ENCODE results near the gene SLC4A1.

Gene SLC4A1

GRCh38 chr17:44267818-44268490 is at the start of gene SLC4A1:
TSS of gene SLC4A1 (minus strand) at chr17:44268135. CDS start at chr17:44262866, 5,269 bp downstream.
- DNase-seq = no peak

GRCh38 chr17:44317545-44317944 is 49.6 kb upstream of the SLC4A1 start:
- DNase-seq = no peak

- DNase-seq = no peak
Measured at GRCh38 chr17:44315760-44316731, 48.1 kb upstream of the SLC4A1 start.

GRCh38 chr17:44314869-44315661 is 47.1 kb upstream of the SLC4A1 start:
- no peak for DNase-seq

GRCh38 chr17:44314524-44314868 is 46.6 kb upstream of the SLC4A1 start:
- no peak for DNase-seq

- no peak for DNase-seq
Measured at GRCh38 chr17:44314031-44314430, 46.1 kb upstream of the SLC4A1 start.

- no peak for DNase-seq
Measured at GRCh38 chr17:44312396-44313104, 44.6 kb upstream of the SLC4A1 start.

GRCh38 chr17:44311562-44312181 is 43.7 kb upstream of the SLC4A1 start:
- DNase-seq = no peak

GRCh38 chr17:44310609-44311376 is 42.9 kb upstream of the SLC4A1 start:
- DNase-seq = no peak

GRCh38 chr17:44310188-44310587 is 42.3 kb upstream of the SLC4A1 start:
- DNase-seq = no peak

GRCh38 chr17:44309472-44309871 is 41.5 kb upstream of the SLC4A1 start:
- DNase-seq = no peak

GRCh38 chr17:44308865-44309264 is 40.9 kb upstream of the SLC4A1 start:
- no peak for DNase-seq

GRCh38 chr17:44308320-44308818 is 40.4 kb upstream of the SLC4A1 start, which contains the start of gene RUNDC3A:
TSS of gene RUNDC3A (plus strand) at chr17:44308601. CDS start at chr17:44308833, 232 bp downstream.
- DNase-seq = no peak

GRCh38 chr17:44307387-44308186 is 39.7 kb upstream of the SLC4A1 start:
- no peak for DNase-seq

- DNase-seq = no peak
Measured at GRCh38 chr17:44304651-44305050, 36.7 kb upstream of the SLC4A1 start.

- no peak for DNase-seq
Measured at GRCh38 chr17:44297975-44298374, 30.0 kb upstream of the SLC4A1 start.

- no peak for DNase-seq
Measured at GRCh38 chr17:44293509-44294226, 25.7 kb upstream of the SLC4A1 start.

GRCh38 chr17:44287651-44288050 is 19.7 kb upstream of the SLC4A1 start:
- DNase-seq = no peak

GRCh38 chr17:44284024-44284400 is 16.1 kb upstream of the SLC4A1 start:
- no peak for DNase-seq

Measured in GF-D8 (cell line).